A673 (cell line): ENCODE measurements around the gene PLAC8. TPM values are rescaled to one million over a fixed set of nuclear protein-coding genes. Genes with fewer than 3 reads are reported as not detected.

Source experiments
- BruUV-seq: library from RNA; stranded (reverse); fragments of 400-500 nt; replicated peaks from 2 replicates; lab custom pipeline; 2021; lab: Mats Ljungman, UMichigan
- CTCF ChIA-PET: fragments of 300-600 bp; sonication (Branson Sonifier 250); formaldehyde crosslinking; loops from one replicate; lab custom pipeline; 2022; ENCODE audit warnings: antibody characterized with exemption; lab: Charles Lee
- POLR2A ChIA-PET: fragments of 300-600 bp; sonication (Branson Sonifier 250); formaldehyde crosslinking; loops from one replicate; lab custom pipeline; 2022; ENCODE audit warnings: antibody characterized with exemption; ENCODE audit not compliant: low non-redundant PET; lab: Charles Lee
- DNase-seq: peaks from one replicate; pipeline ENCODE4 v3.0.0-alpha.2; 2015; ENCODE audit warnings: low spot score
- H3K27ac ChIP-seq: fragments of 200-600 bp; sonication (generic); 2 replicates; pipeline ENCODE4 v1.5.1; 2016; ENCODE audit warnings: mixed run types, low read depth, mild to moderate bottlenecking, mixed read lengths, antibody characterized with exemption, low read length; ENCODE audit not compliant: poor library complexity, severe bottlenecking
- H3K27me3 ChIP-seq: fragments of 200-600 bp; sonication (generic); replicated peaks from 2 replicates; pipeline ENCODE4 v1.6.1; 2017; ENCODE audit warnings: mixed run types, low read depth, mild to moderate bottlenecking, mixed read lengths, antibody characterized with exemption, low read length; ENCODE audit not compliant: insufficient read depth, poor library complexity
- H3K36me3 ChIP-seq: fragments of 200-600 bp; sonication (generic); 2 replicates; pipeline ENCODE4 v1.6.1; 2016; ENCODE audit warnings: mixed run types, mild to moderate bottlenecking, mixed read lengths, antibody characterized with exemption, low read length; ENCODE audit not compliant: insufficient read depth, poor library complexity, severe bottlenecking
- H3K4me1 ChIP-seq: fragments of 200-600 bp; sonication (generic); 2 replicates; pipeline ENCODE4 v1.6.1; 2017; ENCODE audit warnings: mixed run types, mild to moderate bottlenecking, mixed read lengths, antibody characterized with exemption, low read length; ENCODE audit not compliant: insufficient read depth, poor library complexity, severe bottlenecking
- H3K4me3 ChIP-seq: fragments of 200-600 bp; sonication (generic); 2 replicates; pipeline ENCODE4 v1.5.1; 2016; ENCODE audit warnings: low read depth, mixed run types, mild to moderate bottlenecking, mixed read lengths, low read length; ENCODE audit not compliant: poor library complexity, severe bottlenecking
- H3K9me3 ChIP-seq: fragments of 200-600 bp; sonication (generic); 2 replicates; pipeline ENCODE4 v1.6.1; 2016; ENCODE audit warnings: mixed run types, low read depth, mild to moderate bottlenecking, mixed read lengths, antibody characterized with exemption, low read length; ENCODE audit not compliant: poor library complexity, severe bottlenecking
- CTCF ChIP-seq: fragments of 300-800, 200-600 bp; sonication (generic); conservative IDR thresholded peaks from 2 replicates; pipeline ENCODE4 v1.5.1; 2017; ENCODE audit warnings: low read depth, mild to moderate bottlenecking, antibody characterized with exemption, low read length, moderate library complexity, mixed read lengths
- EZH2 ChIP-seq: fragments of 200-600 bp; sonication (generic); IDR thresholded peaks from 2 replicates; pipeline ENCODE4 v1.6.1; 2017; ENCODE audit warnings: borderline replicate concordance, low read depth, mild to moderate bottlenecking, mixed read lengths, antibody characterized with exemption, low read length; ENCODE audit not compliant: poor library complexity, severe bottlenecking
- intact Hi-C: fragments of 100-400 bp; cut with micrococcal nuclease; formaldehyde crosslinking; loops from one replicate; pipeline ENCODE4 v1.10.0; 2022; ENCODE audit not compliant: unreplicated experiment
- total RNA-seq: library from RNA; stranded (reverse); gene quantifications from 2 replicates; pipeline ENCODE4 v1.2.3, GENCODE V29; 2021

Gene PLAC8
- total RNA-seq, 1 experiment from 2014 or later = 0.41 TPM

DNA sequence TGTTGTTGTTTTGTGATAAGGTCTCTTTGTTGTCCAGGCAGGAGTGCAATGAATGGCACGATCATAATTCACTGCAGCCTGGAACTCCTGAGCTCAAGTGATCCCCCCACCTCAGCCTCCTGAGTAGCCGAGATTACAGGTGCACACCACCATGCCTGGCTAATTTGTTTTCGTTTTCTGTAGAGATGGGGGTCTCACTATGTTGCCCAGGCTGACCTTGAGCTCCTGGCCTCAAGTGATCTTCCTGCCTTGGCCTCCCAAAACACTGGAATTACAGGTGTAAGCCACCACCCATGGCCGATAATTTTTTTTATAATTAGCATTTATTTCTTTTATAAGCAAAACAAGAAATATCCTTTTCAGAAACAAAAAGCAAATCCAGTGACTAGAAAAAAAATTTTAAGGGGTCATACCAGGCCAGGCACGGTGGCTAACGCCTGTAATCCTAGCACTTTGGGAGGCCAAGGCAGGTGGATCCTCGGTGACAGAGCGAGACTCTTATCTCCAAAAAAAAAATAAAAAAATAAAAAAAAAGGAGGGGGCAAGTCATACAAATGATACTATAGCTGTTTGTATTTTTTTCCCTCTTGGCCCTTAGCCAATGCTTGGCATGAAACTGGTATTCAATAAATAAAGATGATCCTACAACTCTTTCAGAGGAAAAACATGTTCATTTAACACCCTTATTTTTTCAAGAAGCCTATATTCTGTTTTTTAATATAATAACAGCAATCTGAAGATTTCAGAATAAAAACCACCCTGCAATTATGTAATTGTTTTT, 3.4 kb downstream of the PLAC8 start:
- ChIA-PET CTCF (no interaction called here), POLR2A (no interaction called here)
- H3K4me1 ChIP-seq = no peaks in the 10 kb centered on the region
- no peaks in the 10 kb centered on the region for H3K27me3 ChIP-seq
- no peak overlapping the region for H3K27ac ChIP-seq
- no TSS peak for BruUV-seq
- TF ChIP-seq CTCF (no peak), EZH2 (no peak)
- H3K36me3 ChIP-seq = no peaks in the 10 kb centered on the region
- intact Hi-C loops = no loop called here
- DNase-seq = no peak
- no peak overlapping the region for H3K4me3 ChIP-seq
- H3K9me3 ChIP-seq = no peaks in the 10 kb centered on the region

GRCh38 chr4:83110223-83110945, 4.1 kb downstream of the PLAC8 start:
- Histone ChIP-seq H3K4me1 (no peaks in the 10 kb centered on the region), H3K4me3 (peak overlapping the region; percentile 53), H3K27ac (no peak overlapping the region), H3K9me3 (no peaks in the 10 kb centered on the region), H3K27me3 (no peaks in the 10 kb centered on the region), H3K36me3 (no peaks in the 10 kb centered on the region)
- ChIA-PET POLR2A (interaction anchor here (0.6 kb wide), 1 partner anchor 100 kb away, joined by 6 read pairs; the partner anchor contains the start of gene LIN54), CTCF (interaction anchor here (0.8 kb wide), 1 partner anchor 143 kb away, joined by 4 read pairs; no protein-coding TSS in a partner anchor)
- no TSS peak for BruUV-seq
- peak; percentile 79 for DNase-seq
- intact Hi-C loops = no loop called here
- TF ChIP-seq EZH2 (no peak), CTCF (peak; percentile 71)

DNA sequence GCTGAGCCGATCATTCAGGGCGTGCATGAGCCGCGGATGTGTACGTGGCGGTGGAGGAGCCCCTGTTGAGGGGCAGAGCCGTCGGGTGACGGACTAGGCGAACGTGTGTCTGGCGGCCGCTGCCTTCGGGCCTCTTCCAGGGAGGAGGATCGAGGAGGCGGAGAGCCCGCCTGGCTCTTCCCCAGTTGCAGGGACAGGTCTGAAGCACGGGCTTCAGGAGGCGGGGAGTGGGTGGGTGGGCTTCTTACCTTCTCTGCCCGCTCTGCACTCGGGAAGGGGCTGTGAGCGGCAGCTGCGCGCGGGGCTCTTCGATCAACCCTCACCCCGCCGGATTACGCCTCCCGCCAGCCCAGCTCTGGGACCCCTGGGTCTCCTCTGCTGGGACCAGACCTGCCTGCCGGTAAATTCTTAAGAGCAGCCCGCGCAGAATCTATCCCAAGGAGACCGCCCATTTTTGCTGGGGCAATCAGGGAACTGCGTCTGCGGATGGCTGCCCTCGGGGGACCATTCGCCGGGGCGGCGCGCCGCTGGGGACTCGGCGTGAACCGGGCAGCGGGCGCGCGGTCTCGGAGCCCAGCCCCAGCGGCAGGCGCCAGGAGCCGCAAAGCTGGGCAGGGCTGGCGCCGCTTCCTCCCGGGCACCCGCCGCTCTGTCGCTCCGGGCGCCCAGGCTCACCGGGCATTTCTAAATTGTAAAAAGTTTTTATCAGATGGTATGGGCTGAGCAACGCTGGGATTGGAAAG, 4.9 kb downstream of the PLAC8 start:
- no peaks in the 10 kb centered on the region for H3K4me1 ChIP-seq

More for the DNA sequence above, 4.9 kb downstream of the PLAC8 start:
- Histone ChIP-seq H3K36me3 (no peaks in the 10 kb centered on the region), H3K27ac (no peak overlapping the region), H3K4me3 (peak overlapping the region; percentile 53), H3K9me3 (no peaks in the 10 kb centered on the region), H3K27me3 (no peaks in the 10 kb centered on the region)
- no peak for TF ChIP-seq CTCF
- ChIA-PET CTCF (interaction anchor here (0.8 kb wide), 1 partner anchor 143 kb away, joined by 4 read pairs; no protein-coding TSS in a partner anchor), POLR2A (interaction anchor here (0.6 kb wide), 1 partner anchor 99 kb away, joined by 6 read pairs; the partner anchor contains the start of gene LIN54)
- peak; percentile 46 for DNase-seq
- intact Hi-C loops = no loop called here
- BruUV-seq = no TSS peak
